ENCODE data around the gene SFT2D3.
A peak's percentile ranks its signal among the peaks of the same experiment; 100 is the strongest.

DNA sequence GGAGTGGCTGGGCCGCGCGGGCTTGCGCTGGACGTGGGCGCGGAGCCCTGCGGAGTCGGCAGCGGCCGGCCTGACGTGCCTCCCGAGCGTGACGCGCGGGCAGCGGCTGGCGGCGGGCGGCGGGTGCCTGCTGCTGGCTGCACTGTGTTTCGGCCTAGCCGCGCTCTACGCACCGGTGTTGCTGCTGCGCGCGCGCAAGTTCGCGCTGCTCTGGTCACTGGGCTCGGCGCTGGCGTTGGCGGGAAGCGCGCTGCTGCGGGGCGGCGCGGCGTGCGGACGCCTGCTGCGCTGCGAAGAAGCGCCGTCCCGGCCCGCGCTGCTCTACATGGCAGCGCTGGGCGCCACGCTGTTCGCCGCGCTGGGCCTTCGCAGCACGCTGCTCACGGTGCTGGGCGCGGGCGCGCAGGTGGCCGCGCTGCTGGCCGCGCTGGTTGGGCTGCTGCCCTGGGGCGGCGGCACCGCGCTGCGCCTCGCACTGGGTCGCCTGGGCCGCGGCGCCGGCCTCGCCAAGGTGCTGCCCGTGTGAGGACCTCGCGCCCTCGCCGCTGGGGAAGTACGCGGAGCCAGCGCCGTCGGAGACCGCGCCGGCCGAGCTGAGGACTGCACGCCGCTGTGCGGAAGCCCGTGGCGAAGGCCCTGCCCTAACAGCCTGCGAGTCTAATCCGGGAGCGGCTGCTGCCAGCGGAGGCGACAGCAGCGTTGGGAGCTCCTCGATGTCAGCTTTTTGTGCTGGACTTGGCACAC, 526 bp downstream of the SFT2D3 start:
- TF ChIP-seq POLR2AphosphoS5 (IDR thresholded peaks at IDR 0.05; ENCODE audit: borderline replicate concordance, low read depth, low read length), result peak; percentile 44; the same call in 1 of the 2 replicates
- TF ChIP-seq EZH2 (IDR thresholded peaks at IDR 0.05), result no peak
